Osteoblast (primary cell): ENCODE measurements around the gene EHD4. TPM values are rescaled to one million over a fixed set of nuclear protein-coding genes. Genes with fewer than 3 reads are reported as not detected.

Experiments
- DNase-seq: peaks from one replicate; pipeline ENCODE4 v3.0.0; 2011; ENCODE audit warnings: low spot score, mixed read lengths; ENCODE audit not compliant: insufficient read length; ENCODE audit errors: missing footprints
- H2AFZ ChIP-seq: 2 replicates; pipeline ENCODE4 v1.6.0; 2011; ENCODE audit warnings: mild to moderate bottlenecking, low read length
- H3K27ac ChIP-seq: 2 replicates; pipeline ENCODE4 v1.5.1; 2011; ENCODE audit warnings: mild to moderate bottlenecking, low read depth, low read length, moderate library complexity
- H3K27me3 ChIP-seq: 2 replicates; pipeline ENCODE4 v1.6.0; 2012; ENCODE audit warnings: mild to moderate bottlenecking, control low read depth, inconsistent platforms, low read length, moderate library complexity; ENCODE audit not compliant: insufficient read depth
- H3K36me3 ChIP-seq: 2 replicates; pipeline ENCODE4 v1.5.1; 2011; ENCODE audit warnings: mild to moderate bottlenecking, low read length, control low read depth, moderate library complexity; ENCODE audit not compliant: insufficient read depth
- H3K4me1 ChIP-seq: 2 replicates; pipeline ENCODE4 v1.5.1; 2011; ENCODE audit warnings: mild to moderate bottlenecking, low read length, control low read depth, moderate library complexity; ENCODE audit not compliant: insufficient read depth
- H3K4me2 ChIP-seq: 2 replicates; pipeline ENCODE4 v1.6.0; 2011; ENCODE audit warnings: mild to moderate bottlenecking, low read length; ENCODE audit not compliant: insufficient read depth
- H3K4me3 ChIP-seq: fragments of 200-600 bp; sonication (generic); 3 replicates; pipeline ENCODE4 v1.5.1; 2012; ENCODE audit warnings: mild to moderate bottlenecking, low read length, inconsistent platforms; ENCODE audit not compliant: insufficient read depth
- H3K79me2 ChIP-seq: 2 replicates; pipeline ENCODE4 v1.6.0; 2012; ENCODE audit warnings: mild to moderate bottlenecking, low read length, control low read depth, inconsistent platforms; ENCODE audit not compliant: insufficient read depth
- H3K9me3 ChIP-seq: 2 replicates; pipeline ENCODE4 v1.5.1; 2011; ENCODE audit warnings: low read depth, low read length, control low read depth
- H4K20me1 ChIP-seq: 2 replicates; pipeline ENCODE4 v1.6.0; 2012; ENCODE audit warnings: mild to moderate bottlenecking, low read length, control low read depth; ENCODE audit not compliant: insufficient read depth
- CTCF ChIP-seq: IDR thresholded peaks from 2 replicates; pipeline ENCODE4 v1.5.1; 2011; ENCODE audit warnings: mild to moderate bottlenecking, low read depth, low read length, moderate library complexity; ENCODE audit errors: extremely low read depth
- total RNA-seq: library from RNA; depleted of rRNA; stranded (reverse); fragments of >200 nt; gene quantifications from 2 replicates; pipeline ENCODE4 v1.2.3, GENCODE V29; 2012

The EHD4 gene
- total RNA-seq, 1 donor: 15.9 TPM

- Histone ChIP-seq H3K79me2 (no peaks in the 10 kb centered on the region), H3K4me1 (no peaks in the 10 kb centered on the region), H4K20me1 (no peaks in the 10 kb centered on the region), H3K4me3 (no peak overlapping the region), H3K27ac (no peak overlapping the region), H2AFZ (no peak overlapping the region), H3K4me2 (no peak overlapping the region), H3K27me3 (peaks cover 13% of the 10 kb centered on the region), H3K36me3 (no peaks in the 10 kb centered on the region), H3K9me3 (no peaks in the 10 kb centered on the region)
- no peak for DNase-seq
- TF ChIP-seq CTCF: no peak
Observed at GRCh38 chr15:41856716-41857115, 115.6 kb downstream of the EHD4 start.

- no peaks in the 10 kb centered on the region for H4K20me1 ChIP-seq
- H3K27me3 ChIP-seq: peaks cover 16% of the 10 kb centered on the region
- no peaks in the 10 kb centered on the region for H3K9me3 ChIP-seq
- no peak overlapping the region for H3K27ac ChIP-seq
- no peaks in the 10 kb centered on the region for H3K36me3 ChIP-seq
- no peaks in the 10 kb centered on the region for H3K79me2 ChIP-seq
- no peaks in the 10 kb centered on the region for H3K4me1 ChIP-seq
- H2AFZ ChIP-seq: no peak overlapping the region
- DNase-seq: no peak
- H3K4me3 ChIP-seq: no peak overlapping the region
- H3K4me2 ChIP-seq: no peak overlapping the region
- no peak for TF ChIP-seq CTCF
Observed at GRCh38 chr15:41856262-41856661, 116.1 kb downstream of the EHD4 start.

- Histone ChIP-seq H3K9me3 (no peaks in the 10 kb centered on the region), H3K4me2 (no peak overlapping the region), H3K4me3 (no peak overlapping the region), H3K27ac (no peak overlapping the region), H3K36me3 (no peaks in the 10 kb centered on the region), H4K20me1 (no peaks in the 10 kb centered on the region), H3K79me2 (no peaks in the 10 kb centered on the region), H3K27me3 (peaks cover 24% of the 10 kb centered on the region), H3K4me1 (no peaks in the 10 kb centered on the region), H2AFZ (no peak overlapping the region)
- DNase-seq: no peak
- no peak for TF ChIP-seq CTCF
Observed at GRCh38 chr15:41855261-41855961, 116.9 kb downstream of the EHD4 start.

GRCh38 chr15:41854443-41854842, 117.9 kb downstream of the EHD4 start:
- Histone ChIP-seq H3K9me3 (no peaks in the 10 kb centered on the region), H3K79me2 (no peaks in the 10 kb centered on the region), H3K4me1 (no peaks in the 10 kb centered on the region), H3K4me3 (no peak overlapping the region), H2AFZ (no peak overlapping the region), H3K36me3 (no peaks in the 10 kb centered on the region), H3K27me3 (peaks cover 24% of the 10 kb centered on the region), H3K27ac (no peak overlapping the region), H3K4me2 (no peak overlapping the region), H4K20me1 (no peaks in the 10 kb centered on the region)
- no peak for TF ChIP-seq CTCF
- DNase-seq: no peak
